ENCODE measurements around the gene PHOSPHO2. TPM values are rescaled to one million over a fixed set of nuclear protein-coding genes. Genes with fewer than 3 reads are reported as not detected.

The PHOSPHO2 gene
- total and polyA plus RNA-seq, 9 of the 15 experiments (the other 6 are each of a cell fraction or from before 2014, with no cell fraction given) = 7.8 to 19.1 (median 11.7) TPM

DNA sequence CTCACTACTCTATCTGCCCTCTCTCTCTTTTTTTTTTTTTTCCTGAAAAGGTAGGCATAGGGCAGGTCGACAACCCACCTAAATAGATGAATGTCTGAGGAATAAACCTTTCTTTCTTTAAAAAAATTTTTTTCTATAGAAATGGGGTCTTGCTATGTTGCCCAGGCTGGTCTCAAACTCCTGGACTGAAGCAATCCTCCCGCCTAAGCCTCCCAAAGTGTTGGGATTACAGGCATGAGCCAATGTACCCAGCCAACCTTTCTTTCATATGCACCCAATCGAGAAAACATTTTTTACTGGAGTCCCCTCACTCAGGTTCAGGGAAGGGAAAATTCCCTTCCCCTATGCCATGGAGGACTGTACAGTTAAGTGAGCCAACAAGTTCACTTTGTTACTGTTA, 31.0 kb upstream of the PHOSPHO2 start (continued):
- TF ChIP-seq PCBP1 (IDR thresholded peaks at IDR 0.05; ENCODE audit: low read depth, low read length, poor library complexity, severe bottlenecking) (no peak), EGR1 (conservative IDR thresholded peaks at IDR 0.05) (no peak), RBM25 (IDR thresholded peaks at IDR 0.05; ENCODE audit: low read depth, low read length, severe bottlenecking) (peak; percentile 84)

DNA sequence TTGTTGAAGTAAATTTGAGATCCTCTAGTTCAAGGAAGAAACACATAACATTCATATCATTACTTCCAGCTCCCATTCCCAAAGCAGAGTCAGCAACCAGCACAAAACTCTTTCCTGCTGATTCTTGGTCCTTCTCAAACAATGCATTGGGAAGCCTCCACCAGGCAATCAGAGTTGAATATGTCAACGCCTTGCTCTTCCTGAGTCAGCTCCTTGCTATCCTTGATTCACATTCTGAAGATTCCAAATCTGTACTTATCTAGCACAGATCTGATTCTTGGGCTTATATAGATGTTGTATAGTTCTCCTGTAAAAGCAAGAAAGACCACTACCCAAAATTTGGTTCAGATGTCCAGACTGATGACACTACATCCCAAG, 29.7 kb upstream of the PHOSPHO2 start:
- BruUV-seq (replicated peaks) = no TSS peak
- 0 out of 4 replicates have a peak, but pooled peaks of 1 of the 2 experiments have one; percentile 18 for TF ChIP-seq NRF1 (conservative IDR thresholded peaks at IDR 0.05 in 1 of 2, IDR thresholded peaks at IDR 0.05 in 1 of 2)
- TF ChIP-seq ZNF12 (CRISPR knock-in tag; IDR thresholded peaks at IDR 0.05) = no peak
- peak in 1 of 2 experiments; percentile 81; a peak in 3 of 4 replicates for TF ChIP-seq KDM1A (IDR thresholded peaks at IDR 0.05)
- TF ChIP-seq, protein P1, sequence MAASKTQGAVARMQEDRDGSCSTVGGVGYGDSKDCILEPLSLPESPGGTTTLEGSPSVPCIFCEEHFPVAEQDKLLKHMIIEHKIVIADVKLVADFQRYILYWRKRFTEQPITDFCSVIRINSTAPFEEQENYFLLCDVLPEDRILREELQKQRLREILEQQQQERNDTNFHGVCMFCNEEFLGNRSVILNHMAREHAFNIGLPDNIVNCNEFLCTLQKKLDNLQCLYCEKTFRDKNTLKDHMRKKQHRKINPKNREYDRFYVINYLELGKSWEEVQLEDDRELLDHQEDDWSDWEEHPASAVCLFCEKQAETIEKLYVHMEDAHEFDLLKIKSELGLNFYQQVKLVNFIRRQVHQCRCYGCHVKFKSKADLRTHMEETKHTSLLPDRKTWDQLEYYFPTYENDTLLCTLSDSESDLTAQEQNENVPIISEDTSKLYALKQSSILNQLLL (CRISPR knock-in tag; IDR thresholded peaks at IDR 0.05; ENCODE audit: borderline replicate concordance) = 0 out of 2 replicates have a peak, but pooled peaks have one; percentile 28
- in situ Hi-C loops (cut with MboI) = no loop called here
- Histone ChIP-seq H3K79me2 (ENCODE audit: control insufficient read depth, insufficient read depth, low read length) (no peaks in the 10 kb centered on the region), H3K36me3 (ENCODE audit: control insufficient read depth, insufficient read depth, low read length) (no peaks in the 10 kb centered on the region), H4K20me1 (replicated peaks; ENCODE audit: control insufficient read depth, insufficient read depth, low read length) (no peaks in the 10 kb centered on the region), H3K9me1 (ENCODE audit: control insufficient read depth, insufficient read depth, low read length) (no peaks in the 10 kb centered on the region), H3K9ac (ENCODE audit: insufficient read depth in 1 of 2, low read depth in 2 of 2, low read length in 2 of 2) (no peak overlapping the region), H3K9me3 (replicated peaks; ENCODE audit: control insufficient read depth, insufficient read depth, low read depth, low read length) (no peaks in the 10 kb centered on the region), H2AFZ (ENCODE audit: low read depth, low read length) (peak overlapping the region; percentile 78), H3K4me2 (ENCODE audit: insufficient read depth, low read length) (peak overlapping the region; percentile 63), H3K4me1 (replicated peaks in 1 of 2; ENCODE audit: control insufficient read depth in 2 of 2, insufficient read depth in 2 of 2, low read length in 2 of 2) (peaks cover 4 to 65% of the 10 kb centered on the region in 2 experiments; a peak in 4 of 5 replicates), H3K4me3 (peak overlapping the region; percentile 6; the same call in 1 of the 2 replicates), H3K27me3 (ENCODE audit: control insufficient read depth in 2 of 2, insufficient read depth in 2 of 2, low read length in 2 of 2) (no peaks in the 10 kb centered on the region), H3K27ac (ENCODE audit: extremely low read depth, low read depth, low read length) (peak overlapping the region; percentile 71)
- FAIRE-seq (no peak), ATAC-seq (no peak; the same call in 2 of the 3 replicates), DNase-seq (ENCODE audit: extremely low read depth in 1 of 4, low spot score in 3 of 4) (no peak)
- intact Hi-C loops (cut with micrococcal nuclease) = loop anchor here (10.0 kb wide), 1 partner anchor 260 kb away; no protein-coding TSS in a partner anchor
- WGBS (ENCODE audit: insufficient coverage, low coverage, missing lambda C conversion rate) = 6% methylated on average over 1 of the region's 1 CpG
- CTCF ChIA-PET (ENCODE audit: low intra/inter-chr PET ratio) = no interaction called here
- POLR2A ChIA-PET = interaction anchor here (0.6 to 1.4 kb wide), 7 partner anchors 9 to 50 kb away, joined by 3 to 7 read pairs (median 4); no protein-coding TSS in a partner anchor
